Duodenal mucosa (tissue), 2 donors: ENCODE results near the gene SHISA5.
"Not testable (repeated sequence)": the region's sequence is repeated elsewhere in the genome, so short reads cannot be mapped to it uniquely, and the experiment has no call there.

ENCODE experiments used
- H3K27ac ChIP-seq: one replicate; pipeline ENCODE4 v1.7.0; 2013; ENCODE audit warnings: low read depth, low read length
- H3K27me3 ChIP-seq, 2 donors: one replicate each; pipeline ENCODE4 v1.7.0; 2013; ENCODE audit warnings: low read length in 2 of 2, control low read depth in 1 of 2; ENCODE audit not compliant: insufficient read depth in 2 of 2, control insufficient read depth in 1 of 2
- H3K36me3 ChIP-seq, 2 donors: one replicate each; pipeline ENCODE4 v1.7.0; 2013; ENCODE audit warnings: low read length in 2 of 2, control low read depth in 1 of 2; ENCODE audit not compliant: insufficient read depth in 2 of 2, control insufficient read depth in 1 of 2
- H3K4me1 ChIP-seq, 2 donors: one replicate each; pipeline ENCODE4 v1.7.0; 2013; ENCODE audit warnings: low read length in 2 of 2, control low read depth in 1 of 2; ENCODE audit not compliant: insufficient read depth in 2 of 2, control insufficient read depth in 1 of 2
- H3K4me3 ChIP-seq, 2 donors: one replicate each; pipeline ENCODE4 v1.7.0; 2013; ENCODE audit warnings: low read length in 2 of 2, low read depth in 1 of 2
- H3K9ac ChIP-seq, 2 donors: one replicate each; pipeline ENCODE4 v1.7.0; 2013; ENCODE audit warnings: low read length in 2 of 2, low read depth in 1 of 2
- H3K9me3 ChIP-seq, 2 donors: one replicate each; pipeline ENCODE4 v1.7.0; 2013; ENCODE audit warnings: low read length in 2 of 2, control low read depth in 1 of 2; ENCODE audit not compliant: control insufficient read depth in 1 of 2

SHISA5 gene

GRCh38 chr3:48480891-48481290 is 23.1 kb downstream of the SHISA5 start:
- not testable (repeated sequence) for H3K27ac ChIP-seq, H3K27me3 ChIP-seq, H3K36me3 ChIP-seq, H3K9ac ChIP-seq, H3K4me1 ChIP-seq, H3K9me3 ChIP-seq, H3K4me3 ChIP-seq

- Histone ChIP-seq H3K9ac (no peak overlapping the region), H3K9me3 (no peaks in the 10 kb centered on the region), H3K27ac (no peak overlapping the region), H3K4me1 (no peaks in the 10 kb centered on the region), H3K36me3 (peaks cover 0 to 4% of the 10 kb centered on the region in 2 donors), H3K4me3 (peak overlapping the region in 1 of 2 donors; percentile 30), H3K27me3 (no peaks in the 10 kb centered on the region)
These were observed 25.1 kb downstream of the SHISA5 start for GRCh38 chr3:48478626-48479555.

GRCh38 chr3:48477959-48478520 is 25.9 kb downstream of the SHISA5 start:
- H3K9me3 ChIP-seq = no peaks in the 10 kb centered on the region
- H3K27me3 ChIP-seq = no peaks in the 10 kb centered on the region
- peaks cover 6 to 8% of the 10 kb centered on the region in 2 donors for H3K4me1 ChIP-seq
- no peak overlapping the region for H3K4me3 ChIP-seq
- H3K27ac ChIP-seq = no peak overlapping the region
- H3K9ac ChIP-seq = no peak overlapping the region
- peaks cover 0 to 4% of the 10 kb centered on the region in 2 donors for H3K36me3 ChIP-seq

GRCh38 chr3:48476426-48477053 is 27.4 kb downstream of the SHISA5 start:
- peaks cover 6 to 20% of the 10 kb centered on the region in 2 donors for H3K4me1 ChIP-seq
- H3K9ac ChIP-seq = no peak overlapping the region
- no peaks in the 10 kb centered on the region for H3K27me3 ChIP-seq
- H3K36me3 ChIP-seq = peaks cover 0 to 4% of the 10 kb centered on the region in 2 donors
- no peaks in the 10 kb centered on the region for H3K9me3 ChIP-seq
- H3K27ac ChIP-seq = no peak overlapping the region
- no peak overlapping the region for H3K4me3 ChIP-seq

GRCh38 chr3:48475188-48475587 is 28.8 kb downstream of the SHISA5 start:
- Histone ChIP-seq H3K4me1 (peaks cover 9 to 26% of the 10 kb centered on the region in 2 donors), H3K27ac (no peak overlapping the region)

GRCh38 chr3:48474619-48475018 is 29.4 kb downstream of the SHISA5 start:
- Histone ChIP-seq H3K4me3 (no peak overlapping the region), H3K9me3 (no peaks in the 10 kb centered on the region), H3K36me3 (peaks cover 4 to 7% of the 10 kb centered on the region in 2 donors), H3K4me1 (peaks cover 14 to 32% of the 10 kb centered on the region in 2 donors), H3K27ac (no peak overlapping the region), H3K9ac (no peak overlapping the region), H3K27me3 (no peaks in the 10 kb centered on the region)

More at GRCh38 chr3:48475188-48475587, 28.8 kb downstream of the SHISA5 start:
- no peak overlapping the region for H3K4me3 ChIP-seq
- no peak overlapping the region for H3K9ac ChIP-seq
- H3K27me3 ChIP-seq = no peaks in the 10 kb centered on the region
- H3K9me3 ChIP-seq = no peaks in the 10 kb centered on the region
- H3K36me3 ChIP-seq = peaks cover 2 to 4% of the 10 kb centered on the region in 2 donors

GRCh38 chr3:48474031-48474430 is 29.9 kb downstream of the SHISA5 start:
- not testable (repeated sequence) for H3K27me3 ChIP-seq, H3K9ac ChIP-seq, H3K9me3 ChIP-seq, H3K4me3 ChIP-seq, H3K27ac ChIP-seq
- peaks cover 19 to 38% of the 10 kb centered on the region in 2 donors for H3K4me1 ChIP-seq
- peaks cover 5 to 13% of the 10 kb centered on the region in 2 donors for H3K36me3 ChIP-seq

- Histone ChIP-seq H3K27me3 (no peaks in the 10 kb centered on the region), H3K9ac (peak overlapping the region; percentile 43 to 99), H3K4me3 (peak overlapping the region; percentile 90 to 94), H3K36me3 (peaks cover 6 to 17% of the 10 kb centered on the region in 2 donors), H3K4me1 (peaks cover 22 to 42% of the 10 kb centered on the region in 2 donors), H3K9me3 (no peaks in the 10 kb centered on the region), H3K27ac (peak overlapping the region; percentile 94)
These were observed 30.4 kb downstream of the SHISA5 start for GRCh38 chr3:48473617-48473952.

GRCh38 chr3:48472923-48473616 is 30.9 kb downstream of the SHISA5 start:
- Histone ChIP-seq H3K4me3 (peak overlapping the region; percentile 90 to 94), H3K9ac (peak overlapping the region; percentile 97 to 99), H3K27me3 (no peaks in the 10 kb centered on the region), H3K9me3 (no peaks in the 10 kb centered on the region), H3K36me3 (peaks cover 8 to 22% of the 10 kb centered on the region in 2 donors), H3K4me1 (peaks cover 28 to 47% of the 10 kb centered on the region in 2 donors), H3K27ac (peak overlapping the region; percentile 94)

GRCh38 chr3:48472673-48472922 is 31.4 kb downstream of the SHISA5 start:
- no peaks in the 10 kb centered on the region for H3K27me3 ChIP-seq
- peak overlapping the region; percentile 94 for H3K27ac ChIP-seq
- peak overlapping the region; percentile 90 to 94 for H3K4me3 ChIP-seq
- peaks cover 8 to 26% of the 10 kb centered on the region in 2 donors for H3K36me3 ChIP-seq
- peak overlapping the region; percentile 97 to 99 for H3K9ac ChIP-seq
- H3K4me1 ChIP-seq = peaks cover 32 to 52% of the 10 kb centered on the region in 2 donors
- no peaks in the 10 kb centered on the region for H3K9me3 ChIP-seq
